CD8-positive, alpha-beta memory T cell (primary cell): Measurements from ENCODE around the gene DUSP1. TPM values are rescaled to one million over a fixed set of nuclear protein-coding genes. Genes with fewer than 3 reads are reported as not detected.

Source experiments
- CTCF ChIA-PET: fragments of 350-600 bp; sonication (Branson Sonifier 250); formaldehyde crosslinking; loops from one replicate; lab custom pipeline; 2021; ENCODE audit warnings: antibody characterized with exemption; lab: Charles Lee
- POLR2A ChIA-PET: fragments of 350-600 bp; sonication (Branson Sonifier 250); formaldehyde crosslinking; loops from one replicate; lab custom pipeline; 2021; ENCODE audit warnings: antibody characterized with exemption; lab: Charles Lee
- DNase-seq, 5 donors: peaks; one replicate each; pipeline versions ENCODE4 v3.0.0 to v3.0.0-alpha.2; 2020 to 2022; ENCODE audit warnings: mixed read lengths in 1 of 5
- H3K27ac ChIP-seq: one replicate; pipeline ENCODE4 v1.7.0; 2013; ENCODE audit warnings: low read depth, mild to moderate bottlenecking, low read length, moderate library complexity
- H3K27me3 ChIP-seq: 2 replicates; pipeline ENCODE4 v1.7.0; 2013; ENCODE audit warnings: low read length, mild to moderate bottlenecking; ENCODE audit not compliant: insufficient read depth, poor library complexity, severe bottlenecking
- H3K36me3 ChIP-seq: 2 replicates; pipeline ENCODE4 v1.7.0; 2013; ENCODE audit warnings: mild to moderate bottlenecking, low read length, moderate library complexity; ENCODE audit not compliant: insufficient read depth
- H3K4me1 ChIP-seq: 2 replicates; pipeline ENCODE4 v1.7.0; 2013; ENCODE audit warnings: mild to moderate bottlenecking, low read length, moderate library complexity; ENCODE audit not compliant: insufficient read depth
- H3K4me3 ChIP-seq: 2 replicates; pipeline ENCODE4 v1.7.0; 2013; ENCODE audit warnings: mild to moderate bottlenecking, low read length
- H3K9me3 ChIP-seq: 2 replicates; pipeline ENCODE4 v1.7.0; 2013; ENCODE audit warnings: mild to moderate bottlenecking, low read length
- H3K27ac Mint-ChIP-seq, 8 donors: one replicate each; pipeline ENCODE4 v1.8.0; 2020 to 2021; ENCODE audit warnings: mixed read lengths in 8 of 8, mild to moderate bottlenecking in 6 of 8, inconsistent platforms in 3 of 8, moderate library complexity in 3 of 8
- H3K27me3 Mint-ChIP-seq, 2 donors: one replicate each; pipeline ENCODE4 v1.8.0; 2020 to 2021; ENCODE audit warnings: mixed read lengths in 2 of 2, mild to moderate bottlenecking in 1 of 2, moderate library complexity in 1 of 2
- H3K36me3 Mint-ChIP-seq, 3 donors: one replicate each; pipeline ENCODE4 v1.8.0; 2020 to 2021; ENCODE audit warnings: mixed read lengths in 3 of 3, inconsistent platforms in 1 of 3, mild to moderate bottlenecking in 1 of 3
- H3K4me1 Mint-ChIP-seq, 3 donors: one replicate each; pipeline ENCODE4 v1.8.0; 2020 to 2021; ENCODE audit warnings: mixed read lengths in 3 of 3, inconsistent platforms in 1 of 3, mild to moderate bottlenecking in 1 of 3
- H3K4me3 Mint-ChIP-seq, 7 donors: one replicate each; pipeline ENCODE4 v1.8.0; 2020 to 2021; ENCODE audit warnings: mixed read lengths in 7 of 7, mild to moderate bottlenecking in 6 of 7, moderate library complexity in 4 of 7, inconsistent platforms in 2 of 7
- H3K9me3 Mint-ChIP-seq, 5 donors: one replicate each; pipeline ENCODE4 v1.8.0; 2020 to 2022; ENCODE audit warnings: mixed read lengths in 5 of 5, mild to moderate bottlenecking in 3 of 5, moderate library complexity in 2 of 5, inconsistent platforms in 1 of 5
- polyA plus RNA-seq: library from polyadenylated mRNA; unstranded; fragments of 300-500 nt; fragmentation: Illumina TruSeq; gene quantifications from one replicate; pipeline ENCODE4 v1.2.3, GENCODE V29; 2021
- total RNA-seq, 2 experiments: library from RNA; stranded (reverse); gene quantifications; one replicate each; pipeline ENCODE4 v1.2.3, GENCODE V29; 2021

Gene DUSP1
- total and polyA plus RNA-seq, 3 experiments from 2014 or later = 9.4 to 1,007 (median 10.9) TPM

DNA sequence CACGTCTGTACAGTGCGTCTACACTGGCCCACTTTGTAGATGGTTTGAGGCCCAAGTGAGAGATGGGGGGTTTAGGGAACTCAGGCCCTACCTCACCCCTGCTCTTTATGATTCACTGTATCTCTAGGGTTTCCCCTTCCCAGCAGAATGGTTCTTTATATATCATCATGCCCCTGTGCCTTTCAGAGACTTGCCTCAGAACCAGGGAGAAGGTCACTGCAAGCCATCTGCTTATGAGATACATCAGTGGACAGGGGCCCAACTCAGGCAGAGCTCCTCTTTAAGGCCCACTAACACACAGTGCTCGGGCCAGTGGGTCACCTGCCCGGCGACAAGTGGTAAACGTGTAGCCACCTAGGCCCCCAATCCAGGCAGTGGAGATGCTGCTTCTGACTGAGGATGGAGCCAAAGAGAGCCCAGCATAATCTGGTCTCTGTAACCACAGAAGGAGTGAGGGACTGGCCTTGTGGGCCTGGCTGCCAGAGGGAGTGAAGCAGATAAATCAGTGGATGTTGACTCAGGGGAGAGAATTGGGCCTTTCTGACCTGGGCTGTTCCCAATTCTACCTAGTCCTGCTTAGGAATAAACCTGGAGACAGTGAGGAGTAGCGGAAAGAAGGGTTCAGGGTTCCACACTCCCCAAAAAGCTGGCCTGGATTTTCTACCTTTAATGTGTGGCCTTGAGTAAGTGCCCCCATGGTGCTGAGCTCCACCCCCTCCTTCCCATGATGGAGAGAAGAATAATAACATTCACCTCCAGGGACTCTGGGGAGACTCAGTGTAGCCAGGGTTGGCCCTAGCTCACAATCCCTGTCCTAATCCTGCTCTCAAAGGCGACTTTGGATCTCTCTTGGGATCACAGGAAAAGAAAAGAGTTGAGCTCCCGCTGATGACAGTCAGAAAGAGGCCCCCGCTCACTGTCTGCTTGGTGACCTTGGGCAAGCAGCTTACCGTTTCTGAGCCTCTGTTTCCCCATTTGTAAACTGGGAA is 2.8 kb upstream of the DUSP1 start:
- peak overlapping the region; percentile 96 to 100 (median 100) for H3K27ac Mint-ChIP-seq

DNA sequence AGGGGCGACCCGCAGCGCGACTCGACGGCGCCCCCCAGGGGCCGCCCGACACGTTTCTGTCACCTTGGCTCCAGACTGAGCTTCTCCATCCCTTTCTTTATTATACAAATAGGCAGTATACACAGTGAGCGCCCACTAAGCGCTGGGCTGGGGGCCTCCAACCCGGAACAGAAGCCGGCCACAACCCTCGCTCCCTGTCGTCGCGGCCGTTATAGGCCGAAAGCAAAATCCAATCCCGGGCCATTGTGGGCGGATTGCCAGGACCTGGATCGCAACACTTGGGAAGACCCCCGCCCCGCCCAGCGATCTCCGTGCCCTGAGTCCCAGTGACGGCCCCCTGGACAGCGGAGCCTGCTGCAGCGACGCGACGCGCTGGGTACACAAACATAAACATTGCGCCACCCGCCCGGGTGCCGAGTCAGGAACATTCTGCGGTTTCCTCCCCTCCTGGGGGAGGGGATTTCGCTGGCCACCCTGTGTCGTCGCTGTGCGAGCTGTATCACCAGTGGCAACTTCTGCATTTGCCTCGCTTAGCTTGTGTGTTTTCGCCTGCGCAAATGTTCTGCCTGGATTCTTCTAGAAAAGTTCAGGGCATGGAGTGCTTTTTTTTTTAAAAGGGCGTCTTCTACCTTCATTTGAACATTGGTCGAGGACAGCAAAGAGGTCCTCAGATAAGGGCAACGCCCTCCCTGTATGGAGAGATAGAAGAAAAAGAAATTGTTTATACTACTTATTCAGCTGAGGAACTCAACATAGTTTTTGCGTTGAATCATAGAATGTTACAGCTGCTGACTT is 1.3 kb upstream of the DUSP1 start:
- Histone ChIP-seq H3K4me3 (peak overlapping the region; percentile 87), H3K27me3 (no peaks in the 10 kb centered on the region), H3K27ac (peak overlapping the region; percentile 100), H3K9me3 (no peaks in the 10 kb centered on the region), H3K36me3 (peaks cover 16% of the 10 kb centered on the region), H3K4me1 (peaks cover 48% of the 10 kb centered on the region)
- POLR2A ChIA-PET = interaction anchor here (0.6 to 3.7 kb wide), 15 partner anchors 8 to 713 kb away, joined by 3 to 26 read pairs (median 5); partner anchors contain the start of genes ATP6V0E1 and RPL26L1
- Mint-ChIP-seq H3K4me3 (peak overlapping the region; percentile 90 to 98 (median 94)), H3K27ac (peak overlapping the region; percentile 96 to 100 (median 100)), H3K4me1 (peaks cover 69 to 80% (median 69%) of the 10 kb centered on the region in 3 donors), H3K9me3 (peaks cover 0 to 9% (median 3%) of the 10 kb centered on the region in 5 donors), H3K27me3 (peaks cover 0 to 25% of the 10 kb centered on the region in 2 donors), H3K36me3 (peaks cover 21 to 43% (median 22%) of the 10 kb centered on the region in 3 donors)
- CTCF ChIA-PET = interaction anchor here (0.6 to 5.4 kb wide), 31 partner anchors 10 to 474 kb away, joined by 3 to 74 read pairs (median 4); partner anchors contain the start of gene RPL26L1
- peak; percentile 80 to 94 (median 93) for DNase-seq

More for the DNA sequence above, 2.8 kb upstream of the DUSP1 start:
- no peak for DNase-seq
- peaks cover 0 to 19% of the 10 kb centered on the region in 2 donors for H3K27me3 Mint-ChIP-seq
- H3K36me3 Mint-ChIP-seq = peaks cover 12 to 28% (median 15%) of the 10 kb centered on the region in 3 donors
- H3K36me3 ChIP-seq = peaks cover 9% of the 10 kb centered on the region
- peaks cover 55% of the 10 kb centered on the region for H3K4me1 ChIP-seq
- peak overlapping the region; percentile 100 for H3K27ac ChIP-seq
- ChIA-PET POLR2A (interaction anchor here (1.2 to 3.7 kb wide), 3 partner anchors 9 to 159 kb away, joined by 4 to 26 read pairs (median 5); no protein-coding TSS in a partner anchor), CTCF (interaction anchor here (0.6 to 5.4 kb wide), 9 partner anchors 8 to 156 kb away, joined by 3 to 74 read pairs (median 7); no protein-coding TSS in a partner anchor)
- H3K9me3 Mint-ChIP-seq = peaks cover 0 to 7% (median 3%) of the 10 kb centered on the region in 5 donors
- H3K9me3 ChIP-seq = no peaks in the 10 kb centered on the region
- H3K4me1 Mint-ChIP-seq = peaks cover 73 to 80% (median 73%) of the 10 kb centered on the region in 3 donors
- H3K4me3 Mint-ChIP-seq = peak overlapping the region in 5 of 7 donors; percentile 55 to 94 (median 70)
- H3K27me3 ChIP-seq = no peaks in the 10 kb centered on the region
- no peak overlapping the region for H3K4me3 ChIP-seq

DNA sequence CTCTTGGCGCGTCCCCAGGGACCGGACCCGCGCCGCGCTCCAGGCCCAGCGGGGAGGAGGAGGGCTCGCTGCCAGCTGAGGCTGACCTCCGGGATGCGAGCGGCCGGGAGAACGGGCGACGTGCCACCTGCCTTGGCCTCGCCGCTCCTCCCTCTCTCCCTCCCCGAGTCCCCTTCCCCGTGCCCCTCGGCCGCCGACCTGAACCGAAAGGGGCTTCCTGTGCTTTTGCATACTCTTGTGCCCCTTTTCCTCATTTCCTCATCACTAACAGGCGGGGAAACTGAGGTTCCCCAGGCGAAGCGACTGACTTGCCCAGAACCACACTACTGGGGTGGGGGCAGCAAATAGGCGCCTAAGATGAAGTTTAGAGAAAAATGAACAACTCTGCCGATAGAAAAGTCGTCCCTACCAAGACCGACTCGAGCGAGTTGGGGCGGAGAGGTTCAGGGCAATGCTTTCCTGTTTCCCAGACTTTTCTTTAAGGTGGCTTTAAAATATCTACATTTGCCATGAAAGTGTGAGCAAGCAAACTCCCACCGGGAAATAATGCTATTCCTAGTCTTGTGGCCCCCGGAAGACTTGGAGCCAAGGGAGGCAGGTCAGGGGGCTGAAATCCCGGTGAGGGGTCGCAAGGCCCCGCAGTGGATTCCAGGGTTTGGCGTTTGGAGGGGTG is 580 bp upstream of the DUSP1 start:
- H3K36me3 ChIP-seq = peaks cover 16% of the 10 kb centered on the region
- Mint-ChIP-seq H3K4me3 (peak overlapping the region; percentile 90 to 98 (median 94)), H3K9me3 (peaks cover 0 to 9% (median 3%) of the 10 kb centered on the region in 5 donors), H3K4me1 (peaks cover 68 to 80% (median 69%) of the 10 kb centered on the region in 3 donors), H3K27ac (peak overlapping the region; percentile 96 to 100 (median 100)), H3K36me3 (peaks cover 21 to 46% (median 22%) of the 10 kb centered on the region in 3 donors), H3K27me3 (peaks cover 0 to 27% of the 10 kb centered on the region in 2 donors)
- H3K27me3 ChIP-seq = no peaks in the 10 kb centered on the region
- H3K4me3 ChIP-seq = peak overlapping the region; percentile 87
- peaks cover 42% of the 10 kb centered on the region for H3K4me1 ChIP-seq
- DNase-seq = peak in 1 of 5 donors; percentile 17
- H3K9me3 ChIP-seq = no peaks in the 10 kb centered on the region
- peak overlapping the region; percentile 100 for H3K27ac ChIP-seq
- CTCF ChIA-PET = interaction anchor here (0.6 to 5.4 kb wide), 37 partner anchors 10 to 473 kb away, joined by 3 to 74 read pairs (median 4); partner anchors contain the start of gene RPL26L1
- POLR2A ChIA-PET = interaction anchor here (0.5 to 3.7 kb wide), 18 partner anchors 9 to 764 kb away, joined by 3 to 26 read pairs (median 4); partner anchors contain the start of genes ATP6V0E1 and RPL26L1

DNA sequence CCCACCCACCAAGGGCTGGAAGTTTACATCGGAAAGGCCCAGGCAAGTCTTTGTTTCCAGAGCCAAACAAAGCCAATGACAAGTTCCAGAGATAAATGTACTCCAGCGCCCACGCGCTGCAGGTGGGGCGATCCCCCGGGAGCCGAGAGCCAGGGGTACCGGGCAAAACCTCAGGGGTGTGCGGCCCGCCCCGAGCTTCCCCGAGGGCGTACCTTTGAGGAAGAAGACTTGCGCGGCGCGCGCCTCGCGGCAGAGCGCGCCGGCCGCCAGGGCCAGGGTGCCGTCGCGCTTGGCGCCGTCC is 671 bp downstream of the DUSP1 start:
- CTCF ChIA-PET = interaction anchor here (0.6 to 5.4 kb wide), 15 partner anchors 9 to 189 kb away, joined by 3 to 74 read pairs (median 4); partner anchors contain the start of gene RPL26L1
- peak overlapping the region; percentile 87 for H3K4me3 ChIP-seq
- H3K27me3 ChIP-seq = no peaks in the 10 kb centered on the region
- POLR2A ChIA-PET = interaction anchor here (0.6 to 3.7 kb wide), 13 partner anchors 10 to 763 kb away, joined by 3 to 26 read pairs (median 6); partner anchors contain the start of genes ATP6V0E1, ERGIC1 and RPL26L1
- Mint-ChIP-seq H3K27ac (peak overlapping the region; percentile 96 to 100 (median 98)), H3K4me3 (peak overlapping the region; percentile 94 to 98 (median 96)), H3K4me1 (peaks cover 70 to 81% (median 73%) of the 10 kb centered on the region in 3 donors), H3K9me3 (peaks cover 0 to 11% (median 3%) of the 10 kb centered on the region in 5 donors), H3K27me3 (peaks cover 0 to 31% of the 10 kb centered on the region in 2 donors), H3K36me3 (peaks cover 21 to 49% (median 22%) of the 10 kb centered on the region in 3 donors)
- H3K36me3 ChIP-seq = peaks cover 16% of the 10 kb centered on the region
- peaks cover 52% of the 10 kb centered on the region for H3K4me1 ChIP-seq
- H3K27ac ChIP-seq = peak overlapping the region; percentile 100
- no peaks in the 10 kb centered on the region for H3K9me3 ChIP-seq
- DNase-seq = peak in 1 of 5 donors; percentile 62

DNA sequence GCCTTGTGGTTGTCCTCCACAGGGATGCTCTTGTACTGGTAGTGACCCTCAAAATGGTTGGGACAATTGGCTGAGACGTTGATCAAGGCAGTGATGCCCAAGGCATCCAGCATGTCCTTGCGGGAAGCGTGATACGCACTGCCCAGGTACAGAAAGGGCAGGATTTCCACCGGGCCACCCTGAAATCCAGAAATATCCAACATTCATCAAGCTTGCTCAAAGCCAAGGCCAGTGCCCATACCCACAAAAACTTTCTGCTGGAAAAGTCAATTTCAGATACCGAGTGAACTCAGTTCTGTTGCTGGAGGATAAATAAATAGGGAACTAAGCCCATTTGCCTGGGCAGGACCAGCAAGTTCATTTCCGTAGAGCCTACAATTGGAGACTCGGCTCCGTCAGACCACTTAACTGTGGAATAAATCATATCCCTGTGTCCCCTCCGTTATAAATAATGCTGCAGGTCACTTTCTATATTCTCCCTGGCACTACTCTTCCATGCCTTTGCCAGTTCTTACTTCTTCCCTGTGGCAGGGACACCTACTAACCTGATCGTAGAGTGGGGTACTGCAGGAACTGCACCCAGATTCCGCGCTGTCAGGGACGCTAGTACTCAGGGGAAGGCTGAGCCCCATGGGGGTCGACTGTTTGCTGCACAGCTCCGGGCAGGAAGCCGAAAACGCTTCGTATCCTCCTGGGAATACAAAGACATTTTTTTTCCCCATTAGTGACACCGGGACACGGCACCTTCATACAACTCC is 1.2 kb downstream of the DUSP1 start:
- peak overlapping the region; percentile 94 to 98 (median 96) for H3K4me3 Mint-ChIP-seq
- Histone ChIP-seq H3K27me3 (no peaks in the 10 kb centered on the region), H3K27ac (peak overlapping the region; percentile 100), H3K36me3 (peaks cover 16% of the 10 kb centered on the region), H3K9me3 (no peaks in the 10 kb centered on the region), H3K4me1 (peaks cover 55% of the 10 kb centered on the region), H3K4me3 (peak overlapping the region; percentile 87)
- H3K9me3 Mint-ChIP-seq = peaks cover 0 to 11% (median 3%) of the 10 kb centered on the region in 5 donors
- DNase-seq = peak in 4 of 5 donors; percentile 17 to 63 (median 42)
- H3K4me1 Mint-ChIP-seq = peaks cover 73 to 84% (median 76%) of the 10 kb centered on the region in 3 donors
- H3K36me3 Mint-ChIP-seq = peaks cover 21 to 49% (median 22%) of the 10 kb centered on the region in 3 donors
- CTCF ChIA-PET = interaction anchor here (0.6 to 5.4 kb wide), 14 partner anchors 11 to 189 kb away, joined by 3 to 74 read pairs (median 4); partner anchors contain the start of gene RPL26L1
- POLR2A ChIA-PET = interaction anchor here (0.6 to 3.7 kb wide), 11 partner anchors 9 to 762 kb away, joined by 3 to 26 read pairs (median 6); partner anchors contain the start of genes ATP6V0E1, ERGIC1 and RPL26L1
- H3K27ac Mint-ChIP-seq = peak overlapping the region; percentile 96 to 100 (median 98)
- H3K27me3 Mint-ChIP-seq = peaks cover 0 to 31% of the 10 kb centered on the region in 2 donors

DNA sequence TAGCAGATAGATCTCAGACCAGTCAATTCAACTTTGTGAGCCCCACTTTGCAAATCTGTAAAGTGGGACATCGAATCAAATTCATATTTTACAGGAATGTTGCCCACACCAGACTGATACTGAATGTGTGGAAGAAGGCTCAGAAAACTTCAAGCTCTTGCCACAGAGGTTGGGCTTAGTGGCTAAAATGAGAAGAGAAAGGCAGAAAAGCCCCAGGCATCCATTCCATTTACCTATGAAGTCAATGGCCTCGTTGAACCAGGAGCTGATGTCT is 1.7 kb downstream of the DUSP1 start:
- peaks cover 21 to 49% (median 22%) of the 10 kb centered on the region in 3 donors for H3K36me3 Mint-ChIP-seq
- Histone ChIP-seq H3K36me3 (peaks cover 16% of the 10 kb centered on the region), H3K4me1 (peaks cover 60% of the 10 kb centered on the region), H3K4me3 (peak overlapping the region; percentile 87), H3K27ac (peak overlapping the region; percentile 100), H3K9me3 (no peaks in the 10 kb centered on the region), H3K27me3 (no peaks in the 10 kb centered on the region)
- no peak for DNase-seq
- H3K27me3 Mint-ChIP-seq = peaks cover 0 to 31% of the 10 kb centered on the region in 2 donors
- H3K4me1 Mint-ChIP-seq = peaks cover 73 to 83% (median 74%) of the 10 kb centered on the region in 3 donors
- H3K9me3 Mint-ChIP-seq = peaks cover 0 to 11% (median 3%) of the 10 kb centered on the region in 5 donors
- H3K4me3 Mint-ChIP-seq = peak overlapping the region; percentile 94 to 98 (median 96)
- peak overlapping the region; percentile 96 to 100 (median 98) for H3K27ac Mint-ChIP-seq
- POLR2A ChIA-PET = no interaction called here
- CTCF ChIA-PET = interaction anchor here (3.8 to 5.4 kb wide), 4 partner anchors 49 to 164 kb away, joined by 31 to 74 read pairs (median 56); no protein-coding TSS in a partner anchor
